Kidney (tissue), 14 donors: ENCODE results near the gene PACS2. TPM values are rescaled to one million over a fixed set of nuclear protein-coding genes. Genes with fewer than 3 reads are reported as not detected.
A peak's percentile ranks its signal among the peaks of the same experiment; 100 is the strongest.

Experiments used
- DNase-seq, 5 donors: peaks; one replicate each; pipeline ENCODE4 v3.0.0-alpha.2; 2013 to 2020
- FAIRE-seq: peaks from 2 replicates; lab custom pipeline; 2012; peaks lifted over from hg19 to GRCh38; lab: Jason Lieb, UNC
- H3K27ac ChIP-seq, 2 donors: one replicate each; pipeline ENCODE4 v1.7.0; 2013; ENCODE audit warnings: low read depth in 2 of 2, low read length in 2 of 2, inconsistent platforms in 1 of 2
- H3K27me3 ChIP-seq: one replicate; pipeline ENCODE4 v1.7.1; 2013; ENCODE audit warnings: low read length, inconsistent platforms; ENCODE audit not compliant: control insufficient read depth, insufficient read depth
- H3K36me3 ChIP-seq, 3 donors: one replicate each; pipeline versions ENCODE4 v1.7.0 to v1.7.1; 2013; ENCODE audit warnings: low read length in 3 of 3, control low read depth in 1 of 3, inconsistent platforms in 1 of 3; ENCODE audit not compliant: insufficient read depth in 3 of 3, control insufficient read depth in 2 of 3
- H3K4me1 ChIP-seq, 3 donors: one replicate each; pipeline versions ENCODE4 v1.7.0 to v1.7.1; 2013; ENCODE audit warnings: low read length in 3 of 3, inconsistent platforms in 1 of 3, low read depth in 1 of 3; ENCODE audit not compliant: control insufficient read depth in 2 of 3, insufficient read depth in 2 of 3
- H3K4me3 ChIP-seq, 3 donors: one replicate each; pipeline versions ENCODE4 v1.7.0 to v1.8.1; 2013; ENCODE audit warnings: low read length in 3 of 3, control low read depth in 1 of 3, inconsistent platforms in 1 of 3
- H3K9ac ChIP-seq, 3 donors: one replicate each; pipeline versions ENCODE4 v1.7.0 to v1.7.1; 2013; ENCODE audit warnings: low read length in 3 of 3, control low read depth in 1 of 3, inconsistent platforms in 1 of 3
- H3K9me3 ChIP-seq, 3 donors: one replicate each; pipeline versions ENCODE4 v1.7.0 to v1.7.1; 2013; ENCODE audit warnings: low read length in 3 of 3, control low read depth in 1 of 3, inconsistent platforms in 1 of 3; ENCODE audit not compliant: control insufficient read depth in 2 of 3, insufficient read depth in 1 of 3
- CTCF ChIP-seq: IDR thresholded peaks from 3 replicates; pipeline ENCODE4 v1.5.1; 2012; ENCODE audit warnings: mild to moderate bottlenecking, moderate library complexity, borderline replicate concordance; ENCODE audit not compliant: insufficient read depth; ENCODE audit errors: extremely low read depth
- intact Hi-C: fragments of 100-400 bp; cut with DNase I; formaldehyde crosslinking; loops from one replicate; pipeline ENCODE4 v1.11.1; 2022
- polyA plus RNA-seq: library from polyadenylated mRNA; stranded (reverse); fragments of 350-450 nt; fragmentation: Illumina TruSeq; extraction: RNeasy Lipid Tissue Mini Kit (QIAGEN cat#74804); gene quantifications from one replicate; pipeline ENCODE4 v1.2.3, GENCODE V29; 2014; ENCODE audit warnings: low read depth, low replicate concordance; ENCODE audit not compliant: insufficient read depth
- total RNA-seq: library from RNA; stranded (reverse); fragmentation: NEBNext Ultra II Directional; extraction: Animal tissue kit (Norgen Biotek cat#: 25700); gene quantifications from one replicate; pipeline ENCODE4 v1.2.1, GENCODE V29; 2021
- donor health status: control.
- donor health status: control.
- donor health status: control.
- donor health status: control.
- donor health status: control.
- donor health status: DM: yes; HTN: yes; CAD: no.
- donor health status: Normal renal cell carcinoma (clear cell type).

The PACS2 gene
- total and polyA plus RNA-seq, 2 donors from 2014 or later: 35.7 to 83.9 TPM

DNA sequence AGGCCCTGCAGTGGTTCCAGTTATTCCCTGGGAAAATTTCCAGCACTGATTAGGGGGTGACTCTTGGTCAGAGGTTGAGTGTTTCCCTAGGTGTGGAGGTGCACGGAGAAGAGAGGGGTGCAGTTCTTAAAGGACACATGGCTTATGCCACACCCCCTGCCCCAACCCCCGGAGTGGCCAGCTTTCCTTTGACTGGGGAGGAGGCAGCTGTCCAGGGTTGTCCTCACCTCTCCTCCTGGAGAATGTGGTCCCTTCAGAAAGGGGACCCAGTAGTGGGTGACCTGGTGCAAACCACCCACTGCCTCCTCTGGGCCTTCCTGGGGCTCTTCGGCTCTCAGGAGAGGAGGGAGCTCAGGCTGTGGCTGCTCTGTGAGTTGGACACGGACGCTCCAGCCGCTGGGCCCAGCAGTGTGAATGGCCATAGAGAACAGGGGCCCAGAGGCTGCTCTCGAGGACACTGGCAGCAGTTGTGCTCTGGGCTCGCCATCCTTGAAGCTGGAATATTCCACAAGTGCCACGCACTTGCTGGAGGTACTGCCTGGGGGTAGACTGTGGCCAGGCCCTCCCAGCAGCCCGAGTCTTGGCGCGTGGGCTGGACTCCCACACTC lies 13.6 kb downstream of the PACS2 start:
- intact Hi-C loops: no loop called here
- H3K9ac ChIP-seq: no peak overlapping the region
- no peaks in the 10 kb centered on the region for H3K36me3 ChIP-seq
- FAIRE-seq (no peak), DNase-seq (no peak)
- H3K4me3 ChIP-seq: no peak overlapping the region
- TF ChIP-seq CTCF: no peak
- H3K27ac ChIP-seq: no peak overlapping the region
- no peaks in the 10 kb centered on the region for H3K27me3 ChIP-seq
- H3K4me1 ChIP-seq: peaks cover 0 to 29% (median 6%) of the 10 kb centered on the region in 3 donors
- H3K9me3 ChIP-seq: no peaks in the 10 kb centered on the region

DNA sequence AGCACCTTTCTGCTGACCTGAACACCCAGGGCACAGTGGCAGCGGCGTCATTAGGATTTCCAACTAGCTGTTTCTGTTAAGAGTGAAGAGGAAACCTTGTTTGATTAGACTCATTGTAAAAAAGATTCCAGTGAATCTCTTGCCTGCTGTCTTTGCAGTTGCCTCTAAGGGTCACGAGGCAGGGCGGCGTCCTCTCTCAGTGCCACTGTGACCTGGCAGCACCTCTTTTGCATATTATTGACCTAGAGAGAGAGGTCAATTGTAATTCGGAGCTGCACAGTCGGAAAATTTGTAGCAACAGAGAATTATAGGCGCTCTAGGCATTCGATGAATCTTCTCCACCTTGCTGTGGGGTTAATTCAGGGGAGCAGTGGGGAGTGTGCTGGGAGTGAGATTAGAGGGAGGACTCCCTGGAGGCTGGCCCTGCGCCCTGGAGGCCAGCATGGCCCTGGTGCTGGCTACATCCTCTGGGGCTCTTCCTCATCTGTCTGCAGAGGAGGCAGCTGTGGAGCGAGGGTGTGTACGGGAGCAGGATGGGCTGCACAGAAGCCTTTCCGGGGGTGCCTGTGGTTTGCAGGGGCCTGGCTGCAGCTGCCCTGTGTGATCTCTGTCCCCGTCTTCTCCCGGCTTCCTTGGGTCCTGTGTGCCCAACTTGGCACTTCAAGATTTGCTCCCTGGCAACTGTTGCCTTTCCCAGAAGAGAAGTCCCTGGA lies 14.3 kb downstream of the PACS2 start:
- Histone ChIP-seq H3K9me3 (no peaks in the 10 kb centered on the region), H3K36me3 (no peaks in the 10 kb centered on the region), H3K4me3 (no peak overlapping the region), H3K27ac (no peak overlapping the region), H3K4me1 (peaks cover 0 to 34% (median 7%) of the 10 kb centered on the region in 3 donors), H3K9ac (no peak overlapping the region), H3K27me3 (no peaks in the 10 kb centered on the region)
- DNase-seq: no peak
- intact Hi-C loops: no loop called here
- no peak for TF ChIP-seq CTCF
- FAIRE-seq: no peak

DNA sequence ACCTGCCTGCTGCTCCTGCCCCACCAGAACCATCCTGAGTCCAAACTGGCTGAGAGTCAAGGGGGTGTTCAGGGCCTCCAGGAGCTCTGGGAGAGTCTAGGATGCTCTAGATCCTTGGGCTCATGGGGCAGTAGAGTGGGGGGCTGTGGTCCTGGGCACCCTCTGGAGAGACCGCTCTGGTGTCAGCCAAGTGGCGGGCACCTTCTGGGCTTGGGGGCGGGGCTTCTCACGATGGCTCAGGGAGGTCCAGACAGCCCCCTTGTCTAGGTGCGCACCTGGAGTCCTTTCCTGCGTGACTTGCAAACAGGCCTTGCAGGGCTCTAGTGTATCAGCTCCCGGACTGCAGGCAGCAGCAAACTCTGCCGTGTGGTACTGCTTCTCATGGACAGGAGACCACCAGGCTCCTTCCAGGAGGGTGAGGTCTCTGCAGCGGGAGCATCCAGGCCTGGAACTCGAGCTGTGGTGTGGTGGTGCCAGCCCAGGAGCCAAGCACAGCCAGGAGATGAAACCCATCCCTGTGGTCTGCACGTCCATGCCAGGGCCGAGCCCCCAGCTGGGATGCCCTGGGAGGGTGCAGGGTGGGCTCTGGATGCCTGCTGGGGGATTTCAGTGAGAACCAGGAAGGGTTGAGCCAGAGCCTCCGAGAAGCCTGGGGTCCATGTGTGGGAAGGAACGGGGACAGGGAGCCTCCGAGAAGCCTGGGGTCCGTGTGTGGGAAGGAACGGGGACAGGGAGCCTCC lies 15.0 kb downstream of the PACS2 start:
- Histone ChIP-seq H3K27ac (peak overlapping the region in 1 of 2 donors; percentile 17), H3K9ac (no peak overlapping the region), H3K4me1 (peaks cover 0 to 40% (median 11%) of the 10 kb centered on the region in 3 donors), H3K4me3 (no peak overlapping the region), H3K36me3 (no peaks in the 10 kb centered on the region), H3K27me3 (no peaks in the 10 kb centered on the region), H3K9me3 (no peaks in the 10 kb centered on the region)
- FAIRE-seq (no peak), DNase-seq (no peak)
- TF ChIP-seq CTCF: no peak
- intact Hi-C loops: no loop called here
